Thymus (tissue), 11 donors: ENCODE data around the gene CD3D. TPM values are rescaled to one million over a fixed set of nuclear protein-coding genes. Genes with fewer than 3 reads are reported as not detected.

ENCODE experiments used
- DNase-seq, 9 donors: peaks; one replicate each; pipeline ENCODE4 v3.0.0-alpha.2; 2013; ENCODE audit warnings: low spot score in 9 of 9, low read depth in 6 of 9, missing footprints in 1 of 9
- H3K27ac ChIP-seq, 2 donors: one replicate each; pipeline ENCODE4 v1.5.1; 2013; ENCODE audit warnings: control low read depth in 1 of 2, low read depth in 1 of 2, low read length in 1 of 2, mild to moderate bottlenecking in 1 of 2, moderate library complexity in 1 of 2
- H3K27me3 ChIP-seq, 2 donors: one replicate each; pipeline ENCODE4 v1.5.1; 2013; ENCODE audit warnings: low read length in 1 of 2; ENCODE audit not compliant: control insufficient read depth in 2 of 2, insufficient read depth in 1 of 2
- H3K36me3 ChIP-seq, 2 donors: one replicate each; pipeline ENCODE4 v1.5.1; 2013; ENCODE audit warnings: low read length in 1 of 2, mild to moderate bottlenecking in 1 of 2, moderate library complexity in 1 of 2; ENCODE audit not compliant: control insufficient read depth in 2 of 2, insufficient read depth in 2 of 2
- H3K4me1 ChIP-seq, 2 donors: one replicate each; pipeline ENCODE4 v1.5.1; 2013; ENCODE audit warnings: low read length in 2 of 2; ENCODE audit not compliant: control insufficient read depth in 2 of 2, insufficient read depth in 2 of 2
- H3K4me3 ChIP-seq, 2 donors: one replicate each; pipeline ENCODE4 v1.5.1; 2013; ENCODE audit warnings: low read length in 2 of 2, control low read depth in 1 of 2, mild to moderate bottlenecking in 1 of 2
- H3K9me3 ChIP-seq, 2 donors: one replicate each; pipeline ENCODE4 v1.5.1; 2013; ENCODE audit warnings: low read length in 1 of 2, mild to moderate bottlenecking in 1 of 2; ENCODE audit not compliant: control insufficient read depth in 2 of 2, insufficient read depth in 1 of 2
- WGBS: extraction: QIAGEN DNeasy Blood & Tissue Kit; methylation state at CpG from one replicate; pipeline ENCODE4 v1.1.7; 2013; 5-methylcytosine and 5-hydroxymethylcytosine counted together
- polyA plus RNA-seq: library from polyadenylated mRNA; stranded (reverse); fragments of 200-250 nt; gene quantifications from one replicate; pipeline ENCODE4 v1.2.3, GENCODE V29; 2013
- total RNA-seq: library from RNA; stranded (reverse); fragments of 120-200 nt; gene quantifications from one replicate; pipeline ENCODE4 v1.2.4, GENCODE V29; 2013
- donor health status: healthy.

Gene CD3D
- total and polyA plus RNA-seq, 2 donors = 501 to 1,261 TPM

DNA sequence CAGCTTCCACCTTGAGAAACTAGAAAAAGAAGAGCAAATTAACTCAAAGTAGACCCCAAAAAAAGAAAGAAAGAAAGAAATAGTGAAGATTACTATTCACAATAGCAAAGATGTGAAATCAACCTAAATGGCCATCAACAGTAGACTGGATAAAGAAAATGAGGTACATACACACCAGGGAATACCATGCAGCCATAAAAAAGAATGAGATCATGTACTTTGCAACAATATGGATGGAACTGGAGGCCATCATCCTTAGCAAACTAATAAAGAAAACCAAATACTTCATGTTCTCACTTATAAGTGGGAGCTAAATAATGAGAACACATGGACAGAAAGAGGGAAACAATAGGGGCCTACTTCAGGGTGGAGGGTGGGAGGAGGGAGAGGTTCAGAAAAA is 13.8 kb downstream of the CD3D start:
- peaks cover 0 to 2% of the 10 kb centered on the region in 2 donors for H3K4me1 ChIP-seq
- H3K4me3 ChIP-seq = no peak overlapping the region
- no peaks in the 10 kb centered on the region for H3K9me3 ChIP-seq
- no peak overlapping the region for H3K27ac ChIP-seq
- DNase-seq = no peak
- H3K27me3 ChIP-seq = no peaks in the 10 kb centered on the region
- H3K36me3 ChIP-seq = peaks cover 0 to 13% of the 10 kb centered on the region in 2 donors

- no peaks in the 10 kb centered on the region for H3K27me3 ChIP-seq
- H3K9me3 ChIP-seq = peaks cover 0 to 5% of the 10 kb centered on the region in 2 donors
- peaks cover 0 to 15% of the 10 kb centered on the region in 2 donors for H3K4me1 ChIP-seq
- no peak overlapping the region for H3K4me3 ChIP-seq
- H3K36me3 ChIP-seq = peaks cover 4 to 21% of the 10 kb centered on the region in 2 donors
- H3K27ac ChIP-seq = no peak overlapping the region
- DNase-seq = no peak
These were observed 17.2 kb downstream of the CD3D start for GRCh38 chr11:118325283-118325682.

DNA sequence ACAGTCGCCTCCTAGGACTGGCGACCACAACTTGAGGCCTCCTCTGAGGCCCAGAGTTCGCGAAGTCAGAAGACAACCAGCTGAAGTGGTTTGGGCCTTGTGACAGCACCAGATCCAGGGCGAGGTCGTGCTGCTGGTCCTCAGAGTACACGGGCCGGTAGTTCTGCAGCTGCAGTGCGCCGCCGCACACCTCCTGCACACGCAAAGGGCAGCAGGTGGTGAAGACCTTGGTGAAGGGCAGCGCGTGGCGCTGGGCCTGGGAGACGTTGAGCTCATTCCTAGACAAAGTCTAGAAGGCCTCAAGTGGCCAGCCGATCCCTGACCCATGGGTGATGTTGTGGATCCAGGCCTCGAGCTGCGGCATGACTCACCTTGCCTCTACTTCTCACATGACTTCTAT is 19.8 kb downstream of the CD3D start:
- peaks cover 0 to 10% of the 10 kb centered on the region in 2 donors for H3K9me3 ChIP-seq
- WGBS = 98% methylated on average over 19 of the region's 19 CpGs
- no peaks in the 10 kb centered on the region for H3K27me3 ChIP-seq
- H3K36me3 ChIP-seq = peaks cover 15 to 21% of the 10 kb centered on the region in 2 donors
- no peak overlapping the region for H3K27ac ChIP-seq
- DNase-seq = no peak
- no peak overlapping the region for H3K4me3 ChIP-seq
- H3K4me1 ChIP-seq = peaks cover 20 to 41% of the 10 kb centered on the region in 2 donors

GRCh38 chr11:118321386-118322082 is 21.0 kb downstream of the CD3D start:
- no peak for DNase-seq
- no peak overlapping the region for H3K4me3 ChIP-seq
- peaks cover 30 to 53% of the 10 kb centered on the region in 2 donors for H3K4me1 ChIP-seq
- peaks cover 15 to 25% of the 10 kb centered on the region in 2 donors for H3K36me3 ChIP-seq
- peak overlapping the region in 1 of 2 donors; percentile 29 for H3K27ac ChIP-seq
- whole genome bisulfite sequencing = 86% methylated on average over 5 of the region's 5 CpGs
- H3K27me3 ChIP-seq = no peaks in the 10 kb centered on the region
- peaks cover 0 to 10% of the 10 kb centered on the region in 2 donors for H3K9me3 ChIP-seq

GRCh38 chr11:118320515-118320914 is 22.0 kb downstream of the CD3D start:
- 98% methylated on average over 3 of the region's 3 CpGs for WGBS
- peak overlapping the region in 1 of 2 donors; percentile 23 for H3K27ac ChIP-seq
- no peak overlapping the region for H3K4me3 ChIP-seq
- H3K27me3 ChIP-seq = no peaks in the 10 kb centered on the region
- no peak for DNase-seq
- H3K36me3 ChIP-seq = peaks cover 15 to 29% of the 10 kb centered on the region in 2 donors
- peaks cover 0 to 10% of the 10 kb centered on the region in 2 donors for H3K9me3 ChIP-seq
- peaks cover 35 to 63% of the 10 kb centered on the region in 2 donors for H3K4me1 ChIP-seq

GRCh38 chr11:118319337-118319707 is 23.2 kb downstream of the CD3D start:
- peaks cover 0 to 10% of the 10 kb centered on the region in 2 donors for H3K9me3 ChIP-seq
- peak overlapping the region; percentile 64 to 92 for H3K27ac ChIP-seq
- WGBS = 15% methylated on average over 1 of the region's 1 CpG
- H3K4me3 ChIP-seq = no peak overlapping the region
- peaks cover 27 to 38% of the 10 kb centered on the region in 2 donors for H3K36me3 ChIP-seq
- no peak for DNase-seq
- H3K4me1 ChIP-seq = peaks cover 46 to 75% of the 10 kb centered on the region in 2 donors
- H3K27me3 ChIP-seq = no peaks in the 10 kb centered on the region

- 84% methylated on average over 11 of the region's 11 CpGs for WGBS
- Histone ChIP-seq H3K36me3 (peaks cover 33 to 41% of the 10 kb centered on the region in 2 donors), H3K27me3 (no peaks in the 10 kb centered on the region), H3K4me1 (peaks cover 52 to 80% of the 10 kb centered on the region in 2 donors), H3K27ac (peak overlapping the region; percentile 64 to 92), H3K9me3 (peaks cover 0 to 10% of the 10 kb centered on the region in 2 donors), H3K4me3 (no peak overlapping the region)
- no peak for DNase-seq
These were observed 23.7 kb downstream of the CD3D start for GRCh38 chr11:118318581-118319336.

DNA sequence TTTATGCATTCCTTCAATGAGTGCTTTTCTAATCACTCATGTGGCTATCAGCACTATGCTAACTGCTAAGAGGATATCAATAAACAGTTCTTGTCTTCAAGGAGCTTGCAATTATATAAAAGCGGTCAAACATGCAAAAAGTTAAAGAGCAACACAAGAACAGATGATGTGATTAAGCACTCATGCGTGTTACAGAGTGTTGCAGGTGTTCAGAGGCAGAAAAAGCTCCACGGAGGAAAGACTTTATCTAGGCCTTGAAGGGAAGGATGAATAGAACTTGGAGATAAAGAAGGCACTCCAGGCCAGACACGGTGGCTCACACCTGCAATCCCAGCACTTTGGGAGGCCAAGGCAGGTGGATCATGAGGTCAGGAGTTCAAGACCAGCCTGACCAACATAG is 24.4 kb downstream of the CD3D start:
- Histone ChIP-seq H3K4me1 (peaks cover 57 to 87% of the 10 kb centered on the region in 2 donors), H3K4me3 (no peak overlapping the region), H3K36me3 (peaks cover 38 to 41% of the 10 kb centered on the region in 2 donors), H3K27me3 (no peaks in the 10 kb centered on the region), H3K9me3 (peaks cover 0 to 10% of the 10 kb centered on the region in 2 donors), H3K27ac (peak overlapping the region; percentile 64 to 92)
- peak in 5 of 9 donors; percentile 42 to 82 (median 60) for DNase-seq
- WGBS = 15% methylated on average over 4 of the region's 4 CpGs

GRCh38 chr11:118314988-118315411 is 27.5 kb downstream of the CD3D start:
- peaks cover 0 to 5% of the 10 kb centered on the region in 2 donors for H3K9me3 ChIP-seq
- peak overlapping the region in 1 of 2 donors; percentile 14 for H3K4me3 ChIP-seq
- peaks cover 49 to 64% of the 10 kb centered on the region in 2 donors for H3K36me3 ChIP-seq
- H3K27ac ChIP-seq = peak overlapping the region; percentile 92 to 99
- 91% methylated on average over 7 of the region's 7 CpGs for WGBS
- H3K4me1 ChIP-seq = peaks cover 77 to 98% of the 10 kb centered on the region in 2 donors
- DNase-seq = no peak
- H3K27me3 ChIP-seq = no peaks in the 10 kb centered on the region
